HG02943 (cell line): ENCODE data around the gene SULT1A3.
A peak's percentile ranks its signal among the peaks of the same experiment; 100 is the strongest.
"Not testable (repeated sequence)": the region's sequence is repeated elsewhere in the genome, so short reads cannot be mapped to it uniquely, and the experiment has no call there.

ENCODE experiments used
- ATAC-seq: cut with Tn5 transposase; IDR thresholded peaks from one replicate; pipeline ENCODE4 v1.9.1; 2021; ENCODE audit warnings: mild to moderate bottlenecking, low read depth, moderate library complexity; ENCODE audit not compliant: unreplicated experiment

Gene SULT1A3

DNA sequence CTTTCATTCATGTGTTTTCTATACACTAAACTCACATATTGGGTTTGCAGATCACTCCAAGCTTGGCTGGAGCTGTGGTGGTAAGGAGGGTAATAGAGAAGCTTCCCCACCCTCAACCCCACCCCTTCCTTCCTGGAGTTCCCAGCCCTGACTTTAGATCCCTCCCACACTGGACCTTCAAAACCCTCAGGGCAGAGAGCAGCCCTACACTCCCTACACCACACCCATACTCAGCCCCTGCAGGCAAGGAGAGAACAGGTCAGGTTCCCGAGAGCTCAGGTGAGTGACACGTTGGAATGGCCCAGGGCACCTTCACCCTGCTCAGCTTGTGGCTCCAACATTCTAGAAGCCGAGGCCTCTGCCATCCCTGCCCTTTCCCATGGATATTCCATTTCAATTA lies at the start of gene SULT1A3:
Gene SULT1A3, plus strand, starts transcription at position 207 of the 400 bp plus-strand sequence. CDS start 1,474 bp downstream, outside the sequence.
- not testable (repeated sequence) for ATAC-seq

DNA sequence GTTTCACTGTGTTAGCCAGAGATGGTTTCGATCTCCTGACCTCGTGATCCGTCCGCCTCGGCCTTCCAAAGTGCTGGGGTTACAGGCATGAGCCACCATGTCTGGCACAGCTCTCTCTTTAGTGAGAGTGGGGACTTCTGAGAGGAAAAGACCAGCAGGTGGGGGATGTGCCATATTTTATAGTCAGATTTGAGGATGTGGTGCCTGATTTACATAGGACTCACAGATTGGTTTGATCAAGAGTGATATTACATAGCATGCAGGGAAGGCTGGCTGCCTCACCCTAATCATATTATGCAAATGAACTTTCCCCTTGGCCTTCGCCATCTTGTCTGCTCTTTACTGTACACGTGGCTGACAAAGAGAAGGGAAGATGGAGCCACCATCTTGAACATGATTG lies 48.0 kb upstream of the SULT1A3 start:
- ATAC-seq: no peak

- no peak for ATAC-seq
Measured at GRCh38 chr16:30152517-30152916, 46.5 kb upstream of the SULT1A3 start.

GRCh38 chr16:30155188-30155587 lies 43.9 kb upstream of the SULT1A3 start:
- no peak for ATAC-seq

- no peak for ATAC-seq
Measured at GRCh38 chr16:30157214-30157613, 41.8 kb upstream of the SULT1A3 start.

GRCh38 chr16:30163538-30163937 lies 35.5 kb upstream of the SULT1A3 start:
- no peak for ATAC-seq

DNA sequence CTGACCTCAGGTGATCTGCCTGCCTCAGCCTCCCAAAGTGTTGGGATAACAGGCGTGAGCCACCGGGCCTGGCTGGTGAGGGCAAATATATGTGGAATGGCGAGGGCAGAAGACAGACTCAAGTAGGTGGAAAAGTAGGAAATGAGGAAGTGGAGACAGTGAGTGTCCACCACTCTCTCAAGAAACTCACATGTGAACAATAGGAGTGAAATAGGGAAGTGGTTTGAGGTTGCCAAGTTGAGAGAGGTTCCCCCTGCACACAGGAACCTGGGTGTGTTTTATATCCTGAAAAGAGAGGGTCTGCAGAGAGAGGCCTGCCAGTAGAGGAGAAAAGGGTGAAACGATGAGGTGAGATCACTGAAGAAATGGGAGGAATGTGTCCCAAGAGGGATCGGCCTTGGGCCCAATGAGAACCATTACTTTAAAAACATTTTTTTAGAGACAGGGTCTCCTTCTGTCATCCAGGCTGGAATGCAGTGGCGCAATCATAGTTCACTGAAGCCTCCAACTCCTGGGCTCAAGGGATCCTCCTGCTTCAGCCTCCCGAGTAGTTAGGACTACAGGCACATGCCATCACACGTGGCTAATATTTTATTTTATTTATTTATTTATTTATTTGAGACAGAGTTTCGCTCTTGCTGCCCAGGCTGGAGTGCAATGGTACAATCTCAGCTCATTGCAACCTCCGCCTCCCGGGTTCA lies 32.7 kb upstream of the SULT1A3 start:
- ATAC-seq: no peak

- ATAC-seq: not testable (repeated sequence)
Measured at GRCh38 chr16:30168746-30169145, 30.3 kb upstream of the SULT1A3 start.

GRCh38 chr16:30169416-30169815 lies 29.6 kb upstream of the SULT1A3 start:
- ATAC-seq: not testable (repeated sequence)

DNA sequence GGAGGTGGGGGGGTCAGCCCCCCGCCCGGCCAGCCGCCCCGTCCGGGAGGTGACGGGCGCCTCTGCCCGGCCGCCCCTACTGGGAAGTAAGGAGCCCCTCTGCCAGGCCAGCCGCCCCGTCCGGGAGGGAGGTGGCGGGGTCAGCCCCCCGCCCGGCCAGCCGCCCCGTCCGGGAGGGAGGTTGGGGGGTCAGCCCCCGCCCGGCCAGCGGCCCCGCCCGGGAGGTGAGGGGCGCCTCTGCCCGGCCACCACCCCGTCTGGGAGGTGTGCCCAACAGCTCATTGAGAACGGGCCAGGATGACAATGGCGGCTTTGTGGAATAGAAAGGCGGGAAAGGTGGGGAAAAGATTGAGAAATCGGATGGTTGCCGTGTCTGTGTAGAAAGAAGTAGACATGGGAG lies 28.9 kb upstream of the SULT1A3 start:
- ATAC-seq: not testable (repeated sequence)

DNA sequence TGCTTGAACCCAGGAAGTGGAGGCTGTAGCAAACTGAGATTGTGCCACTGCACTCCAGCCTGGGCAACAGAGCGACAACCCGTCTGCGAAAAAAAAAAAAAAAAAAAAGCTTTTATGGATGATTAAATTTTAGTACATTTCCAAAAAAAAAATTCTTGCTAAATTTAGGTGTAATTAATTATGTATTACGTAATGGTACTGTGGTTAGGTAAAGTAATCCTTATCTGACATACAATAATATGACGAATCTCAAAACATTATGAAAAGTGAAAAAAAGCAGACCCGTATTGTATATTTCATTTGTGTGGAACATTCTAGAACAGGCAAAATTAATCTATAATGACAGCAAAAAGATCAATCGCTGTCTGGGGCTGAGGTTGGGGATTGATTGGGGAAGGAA lies 26.0 kb upstream of the SULT1A3 start:
- no peak for ATAC-seq

- not testable (repeated sequence) for ATAC-seq
Measured at GRCh38 chr16:30176876-30177275, 22.2 kb upstream of the SULT1A3 start.

DNA sequence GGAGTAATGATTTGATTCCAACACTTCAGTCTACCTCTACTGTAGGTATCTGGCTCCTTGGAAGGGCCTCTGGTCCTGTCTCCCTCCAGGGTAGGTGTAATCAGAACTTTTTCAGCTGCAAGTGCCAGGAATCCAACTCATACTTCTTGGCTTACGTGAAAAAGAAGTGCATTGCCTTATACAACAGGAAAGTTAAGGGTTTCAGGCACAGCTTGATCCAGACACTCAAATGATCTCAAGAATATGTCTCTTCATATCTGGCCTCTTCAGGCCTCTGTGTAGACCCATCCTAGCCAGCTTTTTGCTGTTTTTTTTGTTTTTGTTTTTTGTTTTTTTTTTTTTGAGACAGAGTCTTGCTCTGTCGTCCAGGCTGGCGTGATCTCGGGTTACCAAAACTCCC lies 19.9 kb upstream of the SULT1A3 start:
- ATAC-seq: no peak

DNA sequence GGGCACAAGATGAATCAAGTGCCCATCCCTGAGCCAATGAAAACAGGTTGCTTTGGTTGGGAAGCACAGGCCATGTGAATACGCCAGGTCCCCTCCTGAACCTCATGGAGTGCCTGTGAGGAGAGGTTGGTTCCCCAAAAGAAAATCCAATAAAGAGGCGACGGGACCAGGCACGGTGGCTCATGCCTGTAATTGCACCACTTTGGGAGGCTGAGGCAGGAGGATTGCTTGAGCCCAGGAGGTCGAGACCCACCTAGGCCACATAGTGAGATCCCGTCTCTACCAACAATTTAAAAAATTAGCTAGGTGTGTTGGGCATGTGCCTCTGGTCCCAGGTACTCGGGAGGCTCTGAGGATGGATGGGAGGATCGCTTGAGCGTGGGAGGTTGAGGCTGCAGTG lies 19.1 kb upstream of the SULT1A3 start:
- ATAC-seq: no peak

GRCh38 chr16:30180741-30181140 lies 18.3 kb upstream of the SULT1A3 start:
- no peak for ATAC-seq

DNA sequence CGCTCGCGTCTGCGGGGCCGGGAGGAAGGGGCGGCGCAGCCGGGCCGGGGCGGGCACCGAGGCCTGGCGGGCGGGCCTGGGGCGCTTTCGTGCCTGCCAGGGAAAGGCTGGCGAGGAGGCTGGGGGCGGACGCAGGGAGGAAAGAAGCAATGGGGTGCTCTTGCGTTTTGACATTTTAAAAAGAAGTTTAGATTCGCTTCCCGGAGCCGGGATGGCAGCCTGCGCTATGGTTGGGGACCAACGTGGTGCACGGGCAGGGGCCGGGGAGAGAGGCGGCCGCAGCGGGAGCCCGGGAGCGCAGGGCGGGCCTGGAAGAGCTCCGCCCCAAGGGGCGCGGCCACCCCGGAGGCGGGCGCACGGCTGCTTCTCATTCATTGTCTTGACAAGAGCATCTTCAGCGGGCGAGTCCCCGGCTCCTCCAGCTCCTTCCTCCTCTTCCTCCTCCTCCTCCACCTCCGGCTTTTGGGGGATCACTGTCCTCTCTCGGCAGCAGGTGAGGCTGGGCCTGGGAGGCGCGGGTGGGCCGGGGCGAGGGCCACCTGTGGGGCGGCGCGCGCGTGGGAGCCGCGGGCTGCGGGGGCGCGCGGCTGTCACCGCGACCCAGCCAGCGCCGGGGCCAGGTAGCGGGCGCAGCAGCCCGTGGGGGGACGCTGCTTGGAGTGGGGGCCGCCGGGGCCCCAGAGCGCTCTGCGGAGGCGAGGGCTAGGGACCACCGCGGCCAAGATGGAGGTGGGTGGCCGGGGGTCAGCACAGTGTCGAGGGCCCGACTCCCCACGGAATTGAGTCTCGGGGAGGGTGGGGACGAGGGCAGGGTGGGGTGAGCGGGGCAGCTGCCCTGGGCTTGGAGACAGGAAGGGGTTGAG lies 15.6 kb upstream of the SULT1A3 start, which contains the start of gene CORO1A:
Gene CORO1A, plus strand, starts transcription at position 370 of the 863 bp plus-strand sequence. CDS start 1,608 bp downstream, outside the sequence.
- peak; percentile 46 for ATAC-seq

GRCh38 chr16:30184096-30184890 lies 14.8 kb upstream of the SULT1A3 start:
- peak; percentile 39 for ATAC-seq

- ATAC-seq: no peak
Measured at GRCh38 chr16:30184891-30185682, 14.0 kb upstream of the SULT1A3 start.

GRCh38 chr16:30185683-30186421 lies 13.2 kb upstream of the SULT1A3 start:
- no peak for ATAC-seq
